OCI-LY7 (cell line): Measurements from ENCODE around the gene ATL2. TPM values are rescaled to one million over a fixed set of nuclear protein-coding genes. Genes with fewer than 3 reads are reported as not detected.

ENCODE experiments used
- BruUV-seq: library from RNA; stranded (reverse); fragments of 400-500 nt; replicated peaks from 2 replicates; lab custom pipeline; 2021; lab: Mats Ljungman, UMichigan
- CTCF ChIA-PET: fragments of 300-600 bp; sonication (Branson Sonifier 250); formaldehyde crosslinking; loops from one replicate; lab custom pipeline; 2022; ENCODE audit warnings: antibody characterized with exemption; ENCODE audit not compliant: unreplicated experiment; lab: Charles Lee
- POLR2A ChIA-PET: fragments of 300-600 bp; sonication (Branson Sonifier 250); formaldehyde crosslinking; loops from one replicate; lab custom pipeline; 2022; ENCODE audit warnings: antibody characterized with exemption; lab: Charles Lee
- DNase-seq: peaks from one replicate; pipeline ENCODE4 v3.0.0-alpha.2; 2015; ENCODE audit warnings: low spot score
- H2AFZ ChIP-seq: fragments of 200-600 bp; sonication (generic), shearing (Covaris generic); 2 replicates; pipeline ENCODE4 v1.6.1; 2014; ENCODE audit warnings: mild to moderate bottlenecking, antibody characterized with exemption, low read length, moderate library complexity
- H3K27ac ChIP-seq: fragments of 200-600 bp; sonication (generic); 2 replicates; pipeline ENCODE4 v1.5.1; 2014; ENCODE audit warnings: mixed run types, low read depth, mild to moderate bottlenecking, moderate library complexity, low read length, inconsistent platforms; ENCODE audit not compliant: poor library complexity, severe bottlenecking
- H3K36me3 ChIP-seq: fragments of 200-600 bp; sonication (generic); 2 replicates; pipeline ENCODE4 v1.6.1; 2014; ENCODE audit warnings: mild to moderate bottlenecking, antibody characterized with exemption, low read length, moderate library complexity, mixed read lengths; ENCODE audit not compliant: insufficient read depth
- H3K4me1 ChIP-seq: fragments of 200-600 bp; sonication (generic); 2 replicates; pipeline ENCODE4 v1.5.1; 2014; ENCODE audit warnings: mild to moderate bottlenecking, low read length; ENCODE audit not compliant: insufficient read depth, poor library complexity, severe bottlenecking
- H3K4me2 ChIP-seq: fragments of 200-600 bp; sonication (generic); 2 replicates; pipeline ENCODE4 v1.6.1; 2014; ENCODE audit warnings: mild to moderate bottlenecking, low read length
- H3K4me3 ChIP-seq: fragments of 200-600 bp; sonication (generic); 2 replicates; pipeline ENCODE4 v1.5.1; 2014; ENCODE audit warnings: mild to moderate bottlenecking, low read depth, low read length; ENCODE audit not compliant: poor library complexity, severe bottlenecking
- H3K79me2 ChIP-seq: fragments of 200-600 bp; sonication (generic); 2 replicates; pipeline ENCODE4 v1.6.1; 2016; ENCODE audit warnings: low read depth, mild to moderate bottlenecking, low read length, moderate library complexity, mixed read lengths; ENCODE audit not compliant: insufficient read depth
- H3K9me2 ChIP-seq: fragments of 200-600 bp; sonication (generic); 2 replicates; pipeline ENCODE4 v1.6.1; 2016; ENCODE audit warnings: mild to moderate bottlenecking, low read length, mixed read lengths; ENCODE audit not compliant: insufficient read depth
- H3K9me3 ChIP-seq: fragments of 200-600 bp; sonication (generic); 2 replicates; pipeline ENCODE4 v1.6.1; 2014; ENCODE audit warnings: mild to moderate bottlenecking, mixed run types, low read length, mixed read lengths
- H4K20me1 ChIP-seq: fragments of 200-600 bp; sonication (generic); 2 replicates; pipeline ENCODE4 v1.6.1; 2014; ENCODE audit warnings: mild to moderate bottlenecking, antibody characterized with exemption, low read length, moderate library complexity, mixed read lengths; ENCODE audit not compliant: insufficient read depth
- CTCF ChIP-seq: fragments of 200-600 bp; sonication (generic); conservative IDR thresholded peaks from 2 replicates; pipeline ENCODE4 v1.5.1; 2014; ENCODE audit warnings: mild to moderate bottlenecking, antibody characterized with exemption, low read length, moderate library complexity, mixed read lengths
- EZH2phosphoT487 ChIP-seq: fragments of 200-600 bp; sonication (generic); IDR thresholded peaks from 2 replicates; pipeline ENCODE4 v1.6.1; 2018; ENCODE audit warnings: low read depth, borderline replicate concordance, mild to moderate bottlenecking, mixed run types, antibody characterized with exemption, low read length, moderate library complexity, mixed read lengths
- intact Hi-C: fragments of 100-400 bp; cut with micrococcal nuclease; formaldehyde crosslinking; loops from one replicate; pipeline ENCODE4 v1.10.0; 2022; ENCODE audit not compliant: unreplicated experiment
- total RNA-seq, 2 experiments: library from RNA; depleted of rRNA in 1 of 2; stranded (reverse); fragments of >200 nt in 1 of 2; shearing (Covaris generic) in 1 of 2; gene quantifications; 2 replicates each; pipeline ENCODE4 v1.2.3, GENCODE V29; 2014 to 2022

Gene ATL2
- total RNA-seq, 2 experiments from 2014 or later: 135 to 142 TPM

- Histone ChIP-seq H4K20me1 (no peaks in the 10 kb centered on the region), H3K9me2 (no peaks in the 10 kb centered on the region), H3K4me2 (no peak overlapping the region), H3K4me3 (no peak overlapping the region), H2AFZ (no peak overlapping the region), H3K27ac (no peak overlapping the region), H3K4me1 (no peaks in the 10 kb centered on the region), H3K36me3 (no peaks in the 10 kb centered on the region), H3K79me2 (no peaks in the 10 kb centered on the region), H3K9me3 (no peaks in the 10 kb centered on the region)
- CTCF ChIA-PET: no interaction called here
- intact Hi-C loops: no loop called here
- no peak for DNase-seq
- no TSS peak for BruUV-seq
- TF ChIP-seq CTCF: no peak
- TF ChIP-seq EZH2phosphoT487: no peak
- POLR2A ChIA-PET: no interaction called here
Measured at GRCh38 chr2:38256610-38257009, 120.5 kb downstream of the ATL2 start.

- no peak overlapping the region for H2AFZ ChIP-seq
- H3K36me3 ChIP-seq: no peaks in the 10 kb centered on the region
- no peak for DNase-seq
- H3K9me2 ChIP-seq: no peaks in the 10 kb centered on the region
- ChIA-PET CTCF (no interaction called here), POLR2A (no interaction called here)
- no peaks in the 10 kb centered on the region for H3K4me1 ChIP-seq
- intact Hi-C loops: no loop called here
- no TSS peak for BruUV-seq
- no peak overlapping the region for H3K4me2 ChIP-seq
- H3K79me2 ChIP-seq: no peaks in the 10 kb centered on the region
- no peak overlapping the region for H3K27ac ChIP-seq
- no peak overlapping the region for H3K4me3 ChIP-seq
- no peaks in the 10 kb centered on the region for H3K9me3 ChIP-seq
- H4K20me1 ChIP-seq: no peaks in the 10 kb centered on the region
- TF ChIP-seq CTCF (no peak), EZH2phosphoT487 (no peak)
Measured at GRCh38 chr2:38255211-38255610, 121.9 kb downstream of the ATL2 start.

GRCh38 chr2:38254796-38255195 lies 122.3 kb downstream of the ATL2 start:
- H3K27ac ChIP-seq: no peak overlapping the region
- intact Hi-C loops: no loop called here
- ChIA-PET POLR2A (no interaction called here), CTCF (no interaction called here)
- TF ChIP-seq CTCF (no peak), EZH2phosphoT487 (no peak)
- H4K20me1 ChIP-seq: no peaks in the 10 kb centered on the region
- H3K9me3 ChIP-seq: no peaks in the 10 kb centered on the region
- no TSS peak for BruUV-seq
- no peak overlapping the region for H3K4me2 ChIP-seq
- H3K9me2 ChIP-seq: no peaks in the 10 kb centered on the region
- no peaks in the 10 kb centered on the region for H3K79me2 ChIP-seq
- H2AFZ ChIP-seq: no peak overlapping the region
- no peak for DNase-seq
- no peak overlapping the region for H3K4me3 ChIP-seq
- H3K4me1 ChIP-seq: no peaks in the 10 kb centered on the region
- no peaks in the 10 kb centered on the region for H3K36me3 ChIP-seq
